CD4-positive, alpha-beta T cell (primary cell): ENCODE measurements around the gene VSIG10L2. TPM values are rescaled to one million over a fixed set of nuclear protein-coding genes. Genes with fewer than 3 reads are reported as not detected.

ENCODE experiments used
- ATAC-seq: fragments of 200-7000 bp; cut with Tn5 transposase; one replicate; pipeline ENCODE4 v1.10.0; 2022; ENCODE audit warnings: mild to moderate bottlenecking; ENCODE audit not compliant: poor library complexity
- CTCF ChIA-PET: fragments of 350-600 bp; sonication (Branson Sonifier 250); formaldehyde crosslinking; loops from one replicate; lab custom pipeline; 2021; ENCODE audit warnings: antibody characterized with exemption, inconsistent platforms; lab: Charles Lee
- POLR2A ChIA-PET: fragments of 350-600 bp; sonication (Branson Sonifier 250); formaldehyde crosslinking; loops from one replicate; lab custom pipeline; 2021; ENCODE audit warnings: antibody characterized with exemption, inconsistent platforms; lab: Charles Lee
- DNase-seq, 14 experiments: peaks; one replicate each; pipeline ENCODE4 v3.0.0-alpha.2; 2013 to 2020; ENCODE audit warnings: mixed read lengths in 2 of 14
- H3K27ac ChIP-seq, 2 donors: one replicate each; pipeline versions ENCODE4 v1.5.1 to v1.7.0; 2013; ENCODE audit warnings: low read length in 2 of 2, low read depth in 1 of 2, mild to moderate bottlenecking in 1 of 2
- H3K27me3 ChIP-seq, 2 experiments: 1 replicate in 1 of 2; 2 replicates in 1 of 2; pipeline versions ENCODE4 v1.6.1 to v1.7.0; 2013; ENCODE audit warnings: low read length in 2 of 2, control low read depth in 1 of 2, mild to moderate bottlenecking in 1 of 2, moderate library complexity in 1 of 2; ENCODE audit not compliant: insufficient read depth in 2 of 2, control insufficient read depth in 1 of 2
- H3K36me3 ChIP-seq: one replicate; pipeline ENCODE4 v1.6.1; 2013; ENCODE audit warnings: low read length, control low read depth; ENCODE audit not compliant: insufficient read depth
- H3K4me1 ChIP-seq: one replicate; pipeline ENCODE4 v1.6.1; 2013; ENCODE audit warnings: low read length, control low read depth; ENCODE audit not compliant: insufficient read depth
- H3K4me3 ChIP-seq: one replicate; pipeline ENCODE4 v1.5.1; 2013; ENCODE audit warnings: mild to moderate bottlenecking, low read length, moderate library complexity
- H3K9me3 ChIP-seq, 2 experiments: 1 replicate in 1 of 2; 2 replicates in 1 of 2; pipeline versions ENCODE4 v1.6.1 to v1.7.0; 2013; ENCODE audit warnings: low read length in 2 of 2, mild to moderate bottlenecking in 2 of 2, control low read depth in 1 of 2, moderate library complexity in 1 of 2; ENCODE audit not compliant: control insufficient read depth in 1 of 2, insufficient read depth in 1 of 2
- H3K27ac Mint-ChIP-seq: one replicate; pipeline ENCODE4 v1.8.0; 2020; ENCODE audit warnings: mixed read lengths
- H3K27me3 Mint-ChIP-seq: one replicate; pipeline ENCODE4 v1.8.0; 2021; ENCODE audit warnings: mixed read lengths
- H3K36me3 Mint-ChIP-seq: one replicate; pipeline ENCODE4 v1.8.0; 2021; ENCODE audit warnings: low read depth, mixed read lengths
- H3K4me1 Mint-ChIP-seq: one replicate; pipeline ENCODE4 v1.8.0; 2021; ENCODE audit warnings: low read depth, mixed read lengths
- H3K4me3 Mint-ChIP-seq: one replicate; pipeline ENCODE4 v1.8.0; 2020; ENCODE audit warnings: mild to moderate bottlenecking, mixed read lengths
- H3K9me3 Mint-ChIP-seq: one replicate; pipeline ENCODE4 v1.8.0; 2020; ENCODE audit warnings: mixed read lengths
- intact Hi-C, 2 experiments: fragments of 100-400 bp; cut with DNase I in 1 of 2; cut with micrococcal nuclease in 1 of 2; formaldehyde crosslinking; loops; one replicate each; pipeline versions ENCODE4 v1.15.1 to v1.9.0; 2023 to 2025; cut with DNase I, micrococcal nuclease
- total RNA-seq, 174 experiments: library from RNA in 2 of 174; stranded (reverse) in 2 of 174; gene quantifications; one replicate each; pipeline ENCODE4 v1.2.3 and lab custom pipeline; 2021 to 2026
- TF ChIP-seq, protein P1 (sequence below): fragments of 200-600 bp; IDR thresholded peaks from one replicate; pipeline ENCODE4 v1.8.0; 2022; ENCODE audit warnings: antibody characterized with exemption, mild to moderate bottlenecking

The VSIG10L2 gene
- total RNA-seq, 2 experiments from 2014 or later: not detected

DNA sequence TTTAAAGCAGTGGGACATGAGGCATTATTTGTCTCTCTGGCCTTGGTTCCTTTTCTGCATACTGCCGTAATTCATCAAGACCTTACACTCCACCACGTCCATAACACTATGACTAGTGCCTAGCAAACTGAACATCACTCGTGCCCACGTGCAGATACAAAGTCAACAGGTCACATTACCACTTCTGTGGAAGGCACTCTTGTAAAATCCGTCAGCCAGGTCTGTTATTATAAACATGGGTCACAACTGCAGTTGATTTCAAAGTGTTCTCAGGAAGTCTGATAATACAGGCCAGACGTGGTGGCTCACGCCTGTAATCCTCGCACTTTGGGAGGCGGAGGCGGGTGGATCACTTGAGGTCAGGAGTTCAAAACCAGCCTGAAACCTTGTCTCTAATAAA, 14.1 kb downstream of the VSIG10L2 start:
- H3K4me3 Mint-ChIP-seq: no peak overlapping the region
- H3K4me1 ChIP-seq: peaks cover 3% of the 10 kb centered on the region
- TF ChIP-seq, protein P1, sequence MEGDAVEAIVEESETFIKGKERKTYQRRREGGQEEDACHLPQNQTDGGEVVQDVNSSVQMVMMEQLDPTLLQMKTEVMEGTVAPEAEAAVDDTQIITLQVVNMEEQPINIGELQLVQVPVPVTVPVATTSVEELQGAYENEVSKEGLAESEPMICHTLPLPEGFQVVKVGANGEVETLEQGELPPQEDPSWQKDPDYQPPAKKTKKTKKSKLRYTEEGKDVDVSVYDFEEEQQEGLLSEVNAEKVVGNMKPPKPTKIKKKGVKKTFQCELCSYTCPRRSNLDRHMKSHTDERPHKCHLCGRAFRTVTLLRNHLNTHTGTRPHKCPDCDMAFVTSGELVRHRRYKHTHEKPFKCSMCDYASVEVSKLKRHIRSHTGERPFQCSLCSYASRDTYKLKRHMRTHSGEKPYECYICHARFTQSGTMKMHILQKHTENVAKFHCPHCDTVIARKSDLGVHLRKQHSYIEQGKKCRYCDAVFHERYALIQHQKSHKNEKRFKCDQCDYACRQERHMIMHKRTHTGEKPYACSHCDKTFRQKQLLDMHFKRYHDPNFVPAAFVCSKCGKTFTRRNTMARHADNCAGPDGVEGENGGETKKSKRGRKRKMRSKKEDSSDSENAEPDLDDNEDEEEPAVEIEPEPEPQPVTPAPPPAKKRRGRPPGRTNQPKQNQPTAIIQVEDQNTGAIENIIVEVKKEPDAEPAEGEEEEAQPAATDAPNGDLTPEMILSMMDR: no peak
- peaks cover 17% of the 10 kb centered on the region for H3K36me3 Mint-ChIP-seq
- ChIA-PET CTCF (interaction anchor here (0.5 kb wide), 1 partner anchor 13 kb away, joined by 3 read pairs; no protein-coding TSS in a partner anchor), POLR2A (no interaction called here)
- peaks cover 0 to 4% of the 10 kb centered on the region in 2 experiments for H3K9me3 ChIP-seq
- H3K4me1 Mint-ChIP-seq: peaks cover 6% of the 10 kb centered on the region
- H3K9me3 Mint-ChIP-seq: peaks cover 5% of the 10 kb centered on the region
- ATAC-seq (no peak), DNase-seq (no peak)
- no peak overlapping the region for H3K27ac Mint-ChIP-seq
- no peaks in the 10 kb centered on the region for H3K36me3 ChIP-seq
- H3K4me3 ChIP-seq: no peak overlapping the region
- no peak overlapping the region for H3K27ac ChIP-seq
- H3K27me3 ChIP-seq: no peaks in the 10 kb centered on the region
- no peaks in the 10 kb centered on the region for H3K27me3 Mint-ChIP-seq
- intact Hi-C loops: no loop called here

DNA sequence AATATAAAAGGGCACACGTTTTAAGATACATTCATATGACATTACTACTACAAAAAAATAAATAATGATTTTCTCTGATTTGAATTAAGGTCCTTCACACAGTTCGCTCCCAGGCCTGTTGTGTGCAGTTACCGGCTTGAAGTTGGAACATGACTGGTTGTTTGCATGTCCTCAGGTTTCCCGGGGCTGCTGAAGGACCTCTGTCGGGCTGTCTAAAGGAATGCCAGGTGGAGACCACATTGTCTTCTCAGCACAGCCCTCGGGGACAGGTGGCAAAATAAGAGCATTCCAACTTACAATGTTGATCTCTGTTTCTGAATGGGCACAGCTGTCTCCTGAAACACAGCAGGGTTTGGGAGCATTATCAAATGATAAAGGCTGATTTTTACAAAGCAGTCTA, 14.9 kb downstream of the VSIG10L2 start:
- H3K9me3 Mint-ChIP-seq: peaks cover 5% of the 10 kb centered on the region
- ChIA-PET POLR2A (no interaction called here), CTCF (no interaction called here)
- no peak overlapping the region for H3K27ac Mint-ChIP-seq
- Histone ChIP-seq H3K9me3 (peaks cover 0 to 4% of the 10 kb centered on the region in 2 experiments), H3K4me3 (no peak overlapping the region), H3K27me3 (no peaks in the 10 kb centered on the region), H3K4me1 (peaks cover 3% of the 10 kb centered on the region), H3K27ac (no peak overlapping the region), H3K36me3 (no peaks in the 10 kb centered on the region)
- no peak for DNase-seq
- intact Hi-C loops: no loop called here
- peaks cover 17% of the 10 kb centered on the region for H3K36me3 Mint-ChIP-seq
- no peak overlapping the region for H3K4me3 Mint-ChIP-seq
- TF ChIP-seq, protein P1: no peak
- H3K4me1 Mint-ChIP-seq: peaks cover 6% of the 10 kb centered on the region
- H3K27me3 Mint-ChIP-seq: no peaks in the 10 kb centered on the region
- no peak for ATAC-seq

DNA sequence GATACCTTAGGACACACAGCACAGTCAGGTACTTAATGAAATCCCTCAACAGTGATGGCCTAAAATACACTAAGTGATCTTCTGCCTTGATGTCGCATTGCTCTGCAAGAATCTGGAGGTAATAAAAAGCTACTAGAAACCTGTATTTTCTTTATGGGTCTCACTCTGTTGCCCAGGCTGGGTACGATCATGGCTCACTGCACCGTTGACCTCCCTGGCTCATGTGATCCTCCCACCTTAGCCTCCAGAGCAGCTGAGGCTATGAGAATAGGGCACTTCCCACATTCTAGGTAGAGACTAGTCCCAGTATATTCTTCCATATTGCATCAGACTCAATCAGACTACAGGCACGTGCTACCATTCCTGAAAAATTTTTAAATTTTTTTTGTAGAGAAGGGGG, 21.7 kb downstream of the VSIG10L2 start:
- Histone ChIP-seq H3K27ac (no peak overlapping the region), H3K36me3 (no peaks in the 10 kb centered on the region), H3K27me3 (no peaks in the 10 kb centered on the region), H3K4me3 (no peak overlapping the region), H3K4me1 (no peaks in the 10 kb centered on the region), H3K9me3 (peaks cover 0 to 3% of the 10 kb centered on the region in 2 experiments)
- ATAC-seq (no peak), DNase-seq (no peak)
- intact Hi-C loops: no loop called here
- Mint-ChIP-seq H3K4me1 (no peaks in the 10 kb centered on the region), H3K9me3 (peaks cover 4% of the 10 kb centered on the region), H3K27me3 (no peaks in the 10 kb centered on the region), H3K4me3 (no peak overlapping the region), H3K36me3 (peaks cover 8% of the 10 kb centered on the region), H3K27ac (no peak overlapping the region)
- ChIA-PET POLR2A (no interaction called here), CTCF (no interaction called here)
- TF ChIP-seq, protein P1: no peak
